HAP-1 (cell line): Measurements from ENCODE around the gene SHOX.
"Not testable (repeated sequence)": the region's sequence is repeated elsewhere in the genome, so short reads cannot be mapped to it uniquely, and the experiment has no call there.

Experiments
- DNase-seq, 2 experiments: peaks; one replicate each; pipeline ENCODE4 v3.0.0-alpha.2; 2016 to 2020; ENCODE audit warnings: low spot score in 2 of 2
- H3K27me3 ChIP-seq: fragments of 250-450 bp; sonication (Bioruptor Pico); 2 replicates; pipeline ENCODE4 v1.5.1; 2020; ENCODE audit warnings: low read depth, mild to moderate bottlenecking, moderate library complexity
- H3K36me3 ChIP-seq: fragments of 250-450 bp; sonication (Bioruptor Pico); replicated peaks from 2 replicates; pipeline ENCODE4 v1.5.1; 2020; ENCODE audit warnings: mild to moderate bottlenecking
- H3K4me1 ChIP-seq: fragments of 250-450 bp; sonication (Bioruptor Pico); 2 replicates; pipeline ENCODE4 v1.5.1; 2020; ENCODE audit warnings: mild to moderate bottlenecking
- H3K4me3 ChIP-seq: fragments of 250-450 bp; sonication (Bioruptor Pico); 2 replicates; pipeline ENCODE4 v1.5.1; 2020; ENCODE audit warnings: mild to moderate bottlenecking, moderate library complexity
- H3K9me3 ChIP-seq: fragments of 250-450 bp; sonication (Bioruptor Pico); 2 replicates; pipeline ENCODE4 v1.5.1; 2020; ENCODE audit warnings: mild to moderate bottlenecking, moderate library complexity
- in situ Hi-C: fragments of 300-500 bp; cut with MboI; formaldehyde crosslinking; loops from 3 replicates; pipeline ENCODE4 v1.14.3; 2020; ENCODE audit warnings: low sequenced_read_pairs, inconsistent platforms, mixed read lengths

The SHOX gene

DNA sequence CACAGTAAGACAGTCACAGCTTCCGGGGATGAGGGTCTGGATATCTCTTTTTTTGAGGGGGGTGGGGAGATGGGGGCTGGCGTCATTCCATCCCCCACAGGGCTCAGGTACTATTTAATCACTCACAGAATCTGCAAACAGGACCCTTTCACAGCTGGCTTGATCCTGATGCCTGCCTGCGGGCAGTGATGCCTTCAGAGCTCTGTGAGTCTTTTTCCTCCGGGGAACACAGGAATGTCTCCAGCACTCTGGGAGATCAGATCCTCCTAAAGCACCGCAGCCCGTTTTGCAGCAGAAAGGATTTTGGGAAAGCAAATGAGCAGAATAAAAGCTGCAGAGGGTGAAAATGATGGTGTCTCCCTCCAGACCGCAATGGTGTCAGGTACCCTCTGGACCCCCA lies 13.2 kb upstream of the SHOX start:
- in situ Hi-C loops: no loop called here
- H3K27me3 ChIP-seq: no peaks in the 10 kb centered on the region

DNA sequence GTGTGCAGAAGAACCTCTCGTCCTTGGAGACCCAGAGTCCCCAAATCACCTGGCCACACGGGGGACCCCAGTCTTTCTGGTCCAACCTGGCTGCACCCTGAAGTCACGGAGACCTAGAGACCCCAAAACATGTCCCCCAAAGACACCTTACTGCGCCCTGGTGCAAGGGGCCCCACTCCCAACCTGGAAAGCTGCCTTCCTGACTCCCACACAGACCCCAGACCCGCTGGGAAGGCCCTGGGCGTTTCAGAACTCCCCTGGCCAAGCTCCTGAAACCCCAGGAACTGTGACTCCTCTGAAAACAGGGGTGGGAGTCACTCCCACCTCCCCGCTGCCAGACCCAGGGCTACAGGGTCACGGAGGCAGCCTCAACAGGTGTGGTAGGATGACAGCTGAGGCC lies 12.7 kb upstream of the SHOX start:
- Histone ChIP-seq H3K9me3 (no peaks in the 10 kb centered on the region), H3K27me3 (no peaks in the 10 kb centered on the region), H3K36me3 (no peaks in the 10 kb centered on the region), H3K4me3 (no peak overlapping the region), H3K4me1 (no peaks in the 10 kb centered on the region)
- no peak for DNase-seq
- in situ Hi-C loops: no loop called here

More for the DNA sequence above, 13.2 kb upstream of the SHOX start:
- Histone ChIP-seq H3K9me3 (no peaks in the 10 kb centered on the region), H3K36me3 (no peaks in the 10 kb centered on the region), H3K4me1 (no peaks in the 10 kb centered on the region), H3K4me3 (no peak overlapping the region)
- no peak for DNase-seq

DNA sequence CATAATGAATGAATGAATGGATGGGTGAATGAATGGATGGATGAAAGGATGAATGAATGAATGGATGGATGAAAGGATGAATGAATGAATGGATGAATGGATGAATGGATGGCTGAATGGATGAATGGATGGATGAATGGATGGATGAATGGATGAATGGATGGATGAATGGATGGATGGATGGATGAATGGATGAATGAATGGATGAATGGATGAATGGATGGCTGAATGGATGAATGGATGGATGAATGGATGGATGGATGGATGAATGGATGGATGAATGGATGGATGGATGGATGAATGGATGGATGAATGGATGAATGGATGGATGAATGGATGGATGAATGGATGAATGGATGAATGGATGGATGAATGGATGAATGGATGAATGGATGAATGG lies 12.3 kb upstream of the SHOX start:
- in situ Hi-C loops, H3K36me3 ChIP-seq, DNase-seq, H3K9me3 ChIP-seq, H3K4me3 ChIP-seq, H3K27me3 ChIP-seq, H3K4me1 ChIP-seq: not testable (repeated sequence)

DNA sequence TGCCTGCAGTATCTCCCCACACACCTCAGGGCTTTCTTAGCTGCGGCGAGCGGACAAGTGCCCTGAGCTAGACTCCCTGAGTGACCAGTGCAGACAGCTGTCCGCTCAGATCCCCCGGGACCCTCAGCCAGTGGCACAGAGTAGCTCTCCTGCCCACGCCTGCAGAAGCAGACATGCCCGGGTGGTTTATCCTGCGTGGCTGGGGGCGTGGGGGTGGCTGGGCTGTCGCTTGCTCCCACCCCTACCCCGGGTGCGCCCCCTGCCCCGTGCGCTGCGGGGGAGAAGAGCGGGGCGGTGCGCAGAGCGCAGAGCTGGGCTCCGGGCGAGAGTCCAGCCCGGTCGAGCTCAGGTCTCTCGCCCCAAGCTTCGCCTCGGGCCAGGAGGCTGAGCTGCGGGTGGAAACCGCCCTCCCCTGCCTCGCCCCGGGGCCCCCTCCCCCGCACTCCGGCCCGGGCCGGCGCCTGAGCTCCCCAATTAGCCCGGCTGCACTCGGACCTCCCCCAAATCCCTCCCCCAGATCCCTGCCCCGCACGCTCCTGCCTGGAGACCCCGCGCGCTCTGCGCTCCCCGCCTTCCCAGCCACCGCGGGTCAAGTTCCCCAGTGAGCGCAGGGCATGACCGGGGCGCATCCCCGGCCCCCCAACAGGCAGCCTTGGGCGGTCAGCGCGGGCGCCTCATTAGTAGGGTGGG lies 11.7 kb upstream of the SHOX start:
- Histone ChIP-seq H3K4me3 (no peak overlapping the region), H3K27me3 (no peaks in the 10 kb centered on the region), H3K36me3 (no peaks in the 10 kb centered on the region), H3K9me3 (no peaks in the 10 kb centered on the region), H3K4me1 (no peaks in the 10 kb centered on the region)
- no peak for DNase-seq
- in situ Hi-C loops: no loop called here

DNA sequence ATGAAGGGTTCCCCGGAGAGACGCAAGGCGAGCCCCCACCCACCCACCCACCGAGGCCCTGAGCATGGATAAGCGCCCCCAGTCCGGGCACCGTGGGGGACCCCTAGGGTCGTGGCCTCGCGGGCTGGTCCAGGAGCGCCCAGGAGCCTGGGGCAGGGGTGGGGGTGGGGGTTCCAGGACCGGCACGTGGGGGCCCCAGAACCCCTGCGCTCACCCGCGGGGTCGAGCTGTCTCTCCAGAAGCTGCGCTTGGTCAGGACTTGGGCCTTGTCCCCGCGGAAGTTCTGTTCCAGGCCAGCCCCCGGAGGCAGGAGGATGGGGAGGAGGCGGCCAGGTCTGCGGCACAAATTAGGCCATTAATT lies 11.2 kb upstream of the SHOX start:
- Histone ChIP-seq H3K9me3 (no peaks in the 10 kb centered on the region), H3K4me3 (no peak overlapping the region), H3K4me1 (no peaks in the 10 kb centered on the region), H3K27me3 (no peaks in the 10 kb centered on the region), H3K36me3 (no peaks in the 10 kb centered on the region)
- DNase-seq: no peak
- in situ Hi-C loops: no loop called here

DNA sequence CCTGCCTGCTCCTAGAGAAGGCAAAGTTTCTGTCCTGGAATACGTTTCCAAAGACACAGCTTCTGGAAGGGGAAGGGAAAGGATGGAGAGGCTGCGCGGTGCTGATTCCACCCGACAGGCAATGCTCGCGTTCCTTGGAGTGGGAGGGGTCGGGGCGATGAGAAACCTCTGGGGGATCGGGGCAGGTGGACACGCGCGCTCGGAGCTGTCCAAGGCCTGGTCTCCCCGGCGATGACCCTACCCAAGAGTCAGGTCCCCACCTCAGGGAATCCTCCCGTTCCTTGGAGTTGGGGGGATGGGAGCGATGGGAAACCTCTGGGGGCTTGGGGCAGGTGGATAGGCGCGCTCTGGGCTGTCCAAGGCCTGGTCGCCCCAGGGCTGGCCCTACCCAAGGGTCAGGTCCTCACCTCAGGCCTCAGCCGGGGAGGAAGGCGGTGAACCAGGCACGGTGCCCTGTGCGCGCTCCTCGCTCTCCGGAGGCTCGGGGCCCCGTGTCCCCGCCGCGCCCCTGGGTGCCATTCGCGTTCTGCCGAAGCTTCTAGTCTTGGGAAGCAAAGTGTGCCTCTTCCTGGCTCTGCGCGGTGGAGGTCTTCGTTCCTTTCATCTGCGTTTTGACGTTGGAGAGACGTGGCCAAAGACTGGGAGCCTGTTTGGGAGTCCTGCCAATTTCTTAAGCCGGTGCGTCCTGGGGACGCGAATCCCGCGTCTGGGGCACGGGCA lies 10.6 kb upstream of the SHOX start:
- no peak overlapping the region for H3K4me3 ChIP-seq
- in situ Hi-C loops: no loop called here

DNA sequence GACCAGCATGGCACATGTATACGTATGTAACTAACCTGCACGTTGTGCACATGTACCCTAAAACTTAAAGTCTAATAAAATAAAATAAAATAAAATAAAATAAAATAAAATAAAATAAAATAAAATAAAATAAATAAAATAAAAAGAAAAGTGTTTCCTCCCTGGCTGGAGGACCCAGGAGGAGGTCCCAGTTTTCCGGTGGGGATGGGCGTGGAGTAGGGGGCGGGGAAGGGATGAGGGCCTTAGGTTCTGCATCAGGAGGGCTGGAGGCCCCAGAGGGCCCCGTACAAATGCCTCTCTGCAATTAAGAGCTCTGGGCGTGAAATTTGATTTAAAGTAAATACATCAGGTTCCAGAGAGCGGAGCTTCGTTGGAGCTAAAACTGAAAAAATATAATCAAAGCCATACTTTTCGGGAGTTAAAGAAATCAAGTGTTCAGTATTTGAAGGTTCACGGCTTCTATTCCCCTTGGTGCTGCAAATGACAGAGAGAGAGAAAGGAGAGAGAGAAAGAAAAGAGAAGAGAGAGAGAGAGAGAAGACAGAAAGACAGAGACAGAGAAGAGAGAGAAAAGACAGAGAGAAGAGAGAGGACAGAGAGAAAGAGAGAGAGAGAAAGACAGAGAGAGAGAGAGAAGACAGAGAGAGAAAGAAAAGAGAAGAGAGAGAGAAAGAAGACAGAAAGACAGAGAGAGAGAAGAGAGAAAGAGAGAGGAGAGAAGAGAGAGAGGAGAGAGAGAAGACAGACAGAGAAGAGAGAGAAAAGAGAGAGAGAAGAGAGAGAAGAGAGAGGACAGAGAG lies 8.7 kb upstream of the SHOX start:
- Histone ChIP-seq H3K9me3 (no peaks in the 10 kb centered on the region), H3K4me1 (no peaks in the 10 kb centered on the region), H3K27me3 (no peaks in the 10 kb centered on the region), H3K4me3 (no peak overlapping the region), H3K36me3 (no peaks in the 10 kb centered on the region)
- no peak for DNase-seq
- in situ Hi-C loops: no loop called here

More for the DNA sequence above, 10.6 kb upstream of the SHOX start:
- Histone ChIP-seq H3K36me3 (no peaks in the 10 kb centered on the region), H3K27me3 (no peaks in the 10 kb centered on the region), H3K4me1 (no peaks in the 10 kb centered on the region), H3K9me3 (no peaks in the 10 kb centered on the region)
- no peak for DNase-seq

DNA sequence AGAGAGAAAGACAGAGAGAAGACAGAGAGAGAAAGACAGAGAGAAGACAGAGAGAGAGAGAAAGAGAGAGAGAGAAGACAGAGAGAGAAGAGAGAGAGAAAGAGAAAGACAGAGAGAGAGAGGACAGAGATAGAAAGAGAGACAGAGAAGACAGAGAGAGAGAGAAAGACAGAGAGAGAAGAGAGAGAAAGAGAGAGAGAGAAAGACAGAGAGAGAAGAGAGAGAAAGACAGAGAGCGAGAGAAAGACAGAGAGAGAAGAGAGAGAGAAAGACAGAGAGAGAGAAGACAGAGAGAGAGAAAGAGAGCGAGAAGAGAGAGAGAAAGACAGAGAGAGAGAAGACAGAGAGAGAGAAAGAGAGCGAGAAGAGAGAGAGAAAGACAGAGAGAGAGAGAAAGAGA lies 7.8 kb upstream of the SHOX start:
- in situ Hi-C loops, H3K4me3 ChIP-seq, DNase-seq, H3K4me1 ChIP-seq, H3K9me3 ChIP-seq, H3K36me3 ChIP-seq, H3K27me3 ChIP-seq: not testable (repeated sequence)

DNA sequence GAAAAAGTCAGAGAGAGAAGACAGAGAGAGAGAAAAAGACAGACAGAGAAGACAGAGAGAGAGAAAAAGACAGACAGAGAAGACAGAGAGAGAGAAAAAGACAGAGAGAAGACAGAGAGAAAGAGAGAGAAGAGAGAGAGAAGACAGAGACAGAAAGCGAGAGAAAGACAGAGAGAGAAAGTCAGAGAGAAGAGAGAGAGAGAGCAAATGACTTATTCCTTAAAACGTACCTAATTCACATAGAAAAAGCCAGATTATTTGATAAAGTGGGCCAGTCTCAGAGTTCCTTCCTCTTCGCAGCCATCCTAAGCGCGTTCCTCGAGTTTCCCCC lies 7.4 kb upstream of the SHOX start:
- H3K4me1 ChIP-seq: no peaks in the 10 kb centered on the region
- H3K27me3 ChIP-seq: no peaks in the 10 kb centered on the region
- in situ Hi-C loops: no loop called here
- H3K36me3 ChIP-seq: no peaks in the 10 kb centered on the region
- no peaks in the 10 kb centered on the region for H3K9me3 ChIP-seq
- H3K4me3 ChIP-seq: no peak overlapping the region
- DNase-seq: no peak

DNA sequence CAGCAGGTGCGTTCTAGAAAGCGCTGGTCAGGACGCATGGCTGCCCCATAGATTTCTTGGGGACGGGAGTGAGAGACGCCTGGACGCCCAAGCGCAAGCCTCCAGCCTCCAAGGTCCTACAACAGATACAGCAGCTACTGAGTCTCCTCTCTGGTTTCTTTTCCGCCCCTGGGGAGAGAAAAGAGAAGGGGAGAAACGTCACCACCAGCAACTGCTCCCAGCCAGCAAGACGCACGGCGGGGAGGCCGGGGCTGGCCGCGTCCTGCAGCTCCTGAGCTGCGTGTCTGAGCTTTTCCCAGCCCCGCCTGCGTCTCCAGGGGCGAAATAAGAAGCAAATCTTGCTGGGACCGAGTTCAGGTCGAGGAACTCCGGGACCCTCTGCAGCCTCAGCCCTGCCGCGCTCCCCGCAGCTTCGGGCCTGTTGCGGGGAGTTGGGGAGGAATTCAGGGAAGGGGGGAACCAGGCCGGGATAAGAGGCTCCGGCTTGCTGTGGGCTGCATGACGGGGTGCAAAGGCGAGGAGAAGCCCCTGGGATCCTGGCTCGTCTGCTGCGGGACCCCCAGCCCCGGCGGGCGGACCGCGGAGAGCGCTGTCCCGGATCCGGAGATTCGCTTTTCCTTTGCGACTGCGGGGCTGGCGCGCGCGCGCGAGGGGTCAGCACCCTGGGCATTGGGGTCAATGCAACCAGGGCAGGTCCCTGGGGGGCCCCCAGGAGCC lies 6.8 kb upstream of the SHOX start:
- Histone ChIP-seq H3K27me3 (no peaks in the 10 kb centered on the region), H3K36me3 (no peaks in the 10 kb centered on the region), H3K9me3 (no peaks in the 10 kb centered on the region), H3K4me1 (no peaks in the 10 kb centered on the region), H3K4me3 (no peak overlapping the region)
- in situ Hi-C loops: no loop called here
- DNase-seq: no peak

DNA sequence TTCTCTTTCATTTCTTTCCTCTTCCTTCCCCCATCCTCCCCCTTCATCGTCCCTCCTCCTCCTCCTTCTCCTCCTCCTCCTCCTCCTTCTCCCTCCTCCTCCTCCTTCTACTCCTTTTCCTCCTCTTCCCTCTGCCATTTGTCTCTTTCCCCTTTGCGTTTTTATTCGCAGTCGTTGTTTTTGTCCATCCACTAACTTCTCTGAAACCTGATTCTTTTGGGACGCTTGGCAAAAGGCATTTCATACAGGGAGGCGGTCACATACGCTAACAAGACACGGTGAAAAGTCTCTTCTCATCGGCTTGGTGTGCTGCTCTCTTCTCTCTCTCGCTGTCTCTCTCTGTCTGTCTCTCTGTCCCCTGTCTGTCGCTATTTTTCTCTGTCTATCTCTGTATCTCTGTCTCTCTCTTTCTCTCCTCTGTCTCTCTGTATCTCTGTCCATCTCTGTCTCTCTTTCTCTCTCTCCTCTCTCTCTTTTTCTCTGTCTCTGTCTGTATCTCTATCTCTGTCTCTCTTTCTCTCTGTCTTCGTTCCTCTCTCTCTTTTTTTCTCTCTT lies 5.4 kb upstream of the SHOX start:
- no peak for DNase-seq
- Histone ChIP-seq H3K4me3 (no peak overlapping the region), H3K4me1 (no peaks in the 10 kb centered on the region), H3K9me3 (no peaks in the 10 kb centered on the region), H3K36me3 (no peaks in the 10 kb centered on the region), H3K27me3 (no peaks in the 10 kb centered on the region)
- in situ Hi-C loops: no loop called here

DNA sequence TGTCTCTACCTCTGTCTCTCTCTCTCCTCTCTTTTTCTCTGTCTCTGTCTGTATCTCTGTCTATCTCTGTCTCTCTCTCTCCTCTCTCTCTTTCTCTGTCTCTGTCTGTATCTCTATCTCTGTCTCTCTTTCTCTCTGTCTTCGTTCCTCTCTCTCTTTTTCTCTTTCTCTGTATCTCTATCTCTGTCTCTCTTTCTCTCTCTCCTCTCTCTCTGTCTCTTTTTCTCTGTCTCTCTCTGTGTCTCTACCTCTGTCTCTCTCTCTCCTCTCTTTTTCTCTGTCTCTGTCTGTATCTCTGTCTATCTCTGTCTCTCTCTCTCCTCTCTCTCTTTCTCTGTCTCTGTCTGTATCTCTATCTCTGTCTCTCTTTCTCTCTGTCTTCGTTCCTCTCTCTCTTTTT lies 4.5 kb upstream of the SHOX start:
- H3K9me3 ChIP-seq, H3K36me3 ChIP-seq, H3K27me3 ChIP-seq, in situ Hi-C loops, H3K4me3 ChIP-seq, DNase-seq, H3K4me1 ChIP-seq: not testable (repeated sequence)

DNA sequence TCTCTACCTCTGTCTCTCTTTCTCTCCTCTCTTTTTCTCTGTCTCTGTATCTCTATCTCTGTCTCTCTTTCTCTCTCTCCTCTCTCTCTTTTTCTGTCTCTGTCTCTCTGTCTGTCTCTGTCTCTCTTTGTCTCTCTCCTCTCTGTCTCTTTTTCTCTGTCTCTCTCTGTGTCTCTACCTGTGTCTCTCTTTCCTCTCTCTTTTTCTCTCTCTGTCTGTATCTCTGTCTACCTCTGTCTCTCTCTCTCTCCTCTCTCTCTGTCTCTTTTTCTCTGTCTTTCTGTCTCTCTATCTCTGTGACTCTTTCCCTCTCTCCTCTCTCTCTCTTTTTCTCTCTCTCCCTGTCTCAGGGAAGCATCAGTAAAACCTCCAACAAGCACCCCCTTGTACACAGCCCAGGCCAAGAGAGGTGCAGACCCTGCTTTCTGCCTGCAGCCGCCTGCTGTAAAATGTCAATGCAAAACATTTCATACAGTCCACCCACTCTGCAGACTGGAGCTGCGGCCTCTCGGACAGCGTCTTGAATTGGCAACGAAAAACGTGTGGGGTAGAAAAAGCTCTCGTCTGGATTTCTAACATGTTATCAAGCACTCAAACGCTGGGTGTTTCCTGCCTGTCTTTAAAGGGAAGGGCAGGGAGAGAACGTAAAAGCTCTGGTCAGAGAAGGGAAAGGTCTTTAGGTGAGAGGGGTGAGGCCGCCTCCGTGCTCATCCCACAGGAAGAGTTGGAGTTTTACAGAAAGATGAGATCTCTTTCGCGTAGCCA lies 3.7 kb upstream of the SHOX start:
- DNase-seq: no peak
- Histone ChIP-seq H3K27me3 (no peaks in the 10 kb centered on the region), H3K4me3 (no peak overlapping the region), H3K4me1 (no peaks in the 10 kb centered on the region), H3K9me3 (no peaks in the 10 kb centered on the region), H3K36me3 (no peaks in the 10 kb centered on the region)
- in situ Hi-C loops: no loop called here
